Gastroesophageal sphincter (tissue), 4 donors: ENCODE measurements around the gene VEPH1. TPM values are rescaled to one million over a fixed set of nuclear protein-coding genes. Genes with fewer than 3 reads are reported as not detected.

Experiments used
- ATAC-seq: fragments of 150-250 bp; one replicate; pipeline ENCODE4 v1.9.1; 2016; ENCODE audit warnings: mild to moderate bottlenecking, moderate library complexity
- H3K27ac ChIP-seq, 4 donors: fragments of 200-600 bp; sonication (generic) in 3 of 4; 1 replicate in 3 of 4; 2 replicates in 1 of 4; pipeline ENCODE4 v1.5.1; 2016 to 2019
- H3K27me3 ChIP-seq: fragments of 200-600 bp; sonication (generic); one replicate; pipeline ENCODE4 v1.5.1; 2019
- H3K36me3 ChIP-seq, 2 donors: fragments of 200-600 bp; sonication (generic); one replicate each; pipeline ENCODE4 v1.5.1; 2019; ENCODE audit warnings: control low read depth in 1 of 2
- H3K4me1 ChIP-seq, 3 donors: fragments of 200-600 bp; sonication (generic); 1 replicate in 2 of 3; 2 replicates in 1 of 3; pipeline ENCODE4 v1.5.1; 2016 to 2019; ENCODE audit warnings: control low read depth in 2 of 3
- H3K4me3 ChIP-seq, 2 donors: fragments of 200-600 bp; sonication (generic); one replicate each; pipeline ENCODE4 v1.5.1; 2019; ENCODE audit warnings: mild to moderate bottlenecking in 1 of 2, moderate library complexity in 1 of 2
- H3K9me3 ChIP-seq, 3 donors: fragments of 200-600 bp; sonication (generic); one replicate each; pipeline ENCODE4 v1.5.1; 2017 to 2019; ENCODE audit warnings: control low read depth in 2 of 3
- CTCF ChIP-seq, 4 experiments: fragments of 200-600 bp in 2 of 4; fragments of 450-650 bp in 2 of 4; sonication (generic) in 1 of 4; IDR thresholded peaks; one replicate each; pipeline ENCODE4 v1.5.1; 2017 to 2019; ENCODE audit warnings: antibody characterized with exemption in 4 of 4, mild to moderate bottlenecking in 2 of 4, moderate library complexity in 2 of 4
- EP300 ChIP-seq: sonication (generic); formaldehyde crosslinking; IDR thresholded peaks from one replicate; pipeline ENCODE4 v1.6.1; 2017; ENCODE audit warnings: antibody characterized with exemption, mild to moderate bottlenecking
- POLR2A ChIP-seq, 2 donors: fragments of 450-650 bp; IDR thresholded peaks; one replicate each; pipeline ENCODE4 v1.6.1; 2017; ENCODE audit warnings: antibody characterized with exemption in 2 of 2, mild to moderate bottlenecking in 2 of 2, moderate library complexity in 1 of 2
- POLR2AphosphoS5 ChIP-seq: sonication (generic); formaldehyde crosslinking; IDR thresholded peaks from one replicate; pipeline ENCODE4 v1.6.1; 2017; ENCODE audit warnings: antibody characterized with exemption
- WGBS, 2 donors: methylation state at CpG; one replicate each; pipeline ENCODE4 v1.1.5; 2018; ENCODE audit warnings: low coverage in 1 of 2; 5-methylcytosine and 5-hydroxymethylcytosine counted together
- total RNA-seq, 4 donors: library from RNA; depleted of rRNA; stranded (reverse); fragments of >200 nt; gene quantifications; one replicate each; pipeline ENCODE4 v1.1.0, GENCODE V29; 2016

Gene VEPH1
- total RNA-seq, 4 donors from 2014 or later, result 0.62 to 2.3 (median 1.7) TPM

GRCh38 chr3:157390713-157391515 lies 112.3 kb downstream of the VEPH1 start:
- Histone ChIP-seq H3K9me3 (no peaks in the 10 kb centered on the region), H3K27ac (no peak overlapping the region), H3K36me3 (no peaks in the 10 kb centered on the region), H3K4me3 (no peak overlapping the region), H3K4me1 (no peaks in the 10 kb centered on the region), H3K27me3 (no peaks in the 10 kb centered on the region)
- 97% methylated on average over 5 of the region's 9 CpGs; no CpG with 5 or more reads in 1 of the 2 donors for WGBS, 2 donors
- no peak for ATAC-seq
- TF ChIP-seq CTCF (IDR thresholded peaks at IDR 0.05), result no peak
- TF ChIP-seq POLR2AphosphoS5, result no peak
- no peak for TF ChIP-seq POLR2A (IDR thresholded peaks at IDR 0.05)
- TF ChIP-seq EP300, result no peak

GRCh38 chr3:157388976-157389375 lies 114.2 kb downstream of the VEPH1 start:
- H3K27me3 ChIP-seq, result no peaks in the 10 kb centered on the region
- TF ChIP-seq POLR2AphosphoS5 (no peak), EP300 (no peak), POLR2A (IDR thresholded peaks at IDR 0.05) (no peak), CTCF (IDR thresholded peaks at IDR 0.05) (no peak)
- no peak for ATAC-seq
- no peak overlapping the region for H3K27ac ChIP-seq
- H3K4me1 ChIP-seq, result peaks cover 0 to 7% (median 0%) of the 10 kb centered on the region in 3 donors
- no peaks in the 10 kb centered on the region for H3K36me3 ChIP-seq
- H3K4me3 ChIP-seq, result no peak overlapping the region
- no peaks in the 10 kb centered on the region for H3K9me3 ChIP-seq

- Histone ChIP-seq H3K36me3 (no peaks in the 10 kb centered on the region), H3K4me1 (peaks cover 0 to 7% (median 0%) of the 10 kb centered on the region in 3 donors), H3K27ac (no peak overlapping the region), H3K9me3 (no peaks in the 10 kb centered on the region), H3K4me3 (no peak overlapping the region), H3K27me3 (no peaks in the 10 kb centered on the region)
- no peak for ATAC-seq
- no peak for TF ChIP-seq POLR2AphosphoS5
- TF ChIP-seq EP300, result no peak
- TF ChIP-seq POLR2A (IDR thresholded peaks at IDR 0.05), result no peak
- no peak for TF ChIP-seq CTCF (IDR thresholded peaks at IDR 0.05)
- WGBS, 2 donors, result 54 to 58% methylated on average over 3 of the region's 3 CpGs
Measured at GRCh38 chr3:157387708-157388435, 115.3 kb downstream of the VEPH1 start.

- no peaks in the 10 kb centered on the region for H3K36me3 ChIP-seq
- 20 to 39% methylated on average over 3 of the region's 3 CpGs for WGBS, 2 donors
- no peak overlapping the region for H3K4me3 ChIP-seq
- no peak for TF ChIP-seq CTCF (IDR thresholded peaks at IDR 0.05)
- TF ChIP-seq EP300, result no peak
- TF ChIP-seq POLR2AphosphoS5, result no peak
- TF ChIP-seq POLR2A (IDR thresholded peaks at IDR 0.05), result no peak
- H3K9me3 ChIP-seq, result no peaks in the 10 kb centered on the region
- peaks cover 0 to 7% (median 0%) of the 10 kb centered on the region in 3 donors for H3K4me1 ChIP-seq
- no peak overlapping the region for H3K27ac ChIP-seq
- no peak for ATAC-seq
- H3K27me3 ChIP-seq, result no peaks in the 10 kb centered on the region
Measured at GRCh38 chr3:157384491-157384890, 118.7 kb downstream of the VEPH1 start.
